ENCODE results near the gene KISS1R. TPM values are rescaled to one million over a fixed set of nuclear protein-coding genes. Genes with fewer than 3 reads are reported as not detected.

The KISS1R gene
- total and polyA plus RNA-seq, 2 donors (not counting 1 experiment from before 2014, with no cell fraction given), result not detected

- peaks cover 16% of the 10 kb centered on the region for H3K36me3 ChIP-seq (ENCODE audit: control insufficient read depth, insufficient read depth, low read length)
- H3K27me3 ChIP-seq (ENCODE audit: control insufficient read depth, insufficient read depth, low read length), result no peaks in the 10 kb centered on the region
- H3K4me1 ChIP-seq (ENCODE audit: control insufficient read depth, extremely low read depth, insufficient read depth, low read length), result peaks cover 27% of the 10 kb centered on the region
- no peak for TF ChIP-seq CTCF (conservative IDR thresholded peaks at IDR 0.05 in 1 of 2, IDR thresholded peaks at IDR 0.05 in 1 of 2; ENCODE audit: low read depth in 1 of 2, low read length in 2 of 2)
- TF ChIP-seq EZH2 (IDR thresholded peaks at IDR 0.05; ENCODE audit: low read length, missing control alignments), result no peak
- peak overlapping the region in 2 of 4 experiments; percentile 14 to 44 for H3K4me3 ChIP-seq (replicated peaks in 1 of 4; ENCODE audit: control extremely low read depth in 1 of 4, insufficient read depth in 1 of 4, low read depth in 3 of 4, low read length in 4 of 4)
- H3K27ac ChIP-seq (ENCODE audit: insufficient read depth, low read length), result peak overlapping the region; percentile 90
- H3K79me2 ChIP-seq (ENCODE audit: control insufficient read depth, insufficient read depth, low read length), result peaks cover 51% of the 10 kb centered on the region
- H3K9ac ChIP-seq (ENCODE audit: insufficient read depth, low read length), result peak overlapping the region; percentile 48
- H3K4me2 ChIP-seq (ENCODE audit: extremely low read depth, insufficient read depth, low read length), result peak overlapping the region; percentile 54
- peak; percentile 93 to 94 for DNase-seq (ENCODE audit: low read depth in 2 of 2)
- H4K20me1 ChIP-seq (ENCODE audit: control insufficient read depth, extremely low read depth, insufficient read depth, low read length), result no peaks in the 10 kb centered on the region
- H3K9me3 ChIP-seq (ENCODE audit: control insufficient read depth, insufficient read depth, low read depth, low read length), result no peaks in the 10 kb centered on the region
- H2AFZ ChIP-seq (ENCODE audit: low read length), result no peak overlapping the region
Measured at GRCh38 chr19:932648-933552, 15.8 kb downstream of the KISS1R start.

- peak overlapping the region; percentile 5 for H3K9ac ChIP-seq (ENCODE audit: insufficient read depth, low read length)
- H3K4me2 ChIP-seq (ENCODE audit: extremely low read depth, insufficient read depth, low read length), result peak overlapping the region; percentile 7
- peak overlapping the region; percentile 90 for H3K27ac ChIP-seq (ENCODE audit: insufficient read depth, low read length)
Measured at GRCh38 chr19:933553-933882, 16.4 kb downstream of the KISS1R start.

More at GRCh38 chr19:933553-933882, 16.4 kb downstream of the KISS1R start:
- H3K9me3 ChIP-seq (ENCODE audit: control insufficient read depth, insufficient read depth, low read depth, low read length), result no peaks in the 10 kb centered on the region
- H4K20me1 ChIP-seq (ENCODE audit: control insufficient read depth, extremely low read depth, insufficient read depth, low read length), result no peaks in the 10 kb centered on the region
- peak overlapping the region in 1 of 4 experiments; percentile 40 for H3K4me3 ChIP-seq (replicated peaks in 1 of 4; ENCODE audit: control extremely low read depth in 1 of 4, insufficient read depth in 1 of 4, low read depth in 3 of 4, low read length in 4 of 4)
- H3K36me3 ChIP-seq (ENCODE audit: control insufficient read depth, insufficient read depth, low read length), result peaks cover 14% of the 10 kb centered on the region
- no peak for DNase-seq (ENCODE audit: low read depth in 2 of 2)
- H2AFZ ChIP-seq (ENCODE audit: low read length), result no peak overlapping the region
- H3K4me1 ChIP-seq (ENCODE audit: control insufficient read depth, extremely low read depth, insufficient read depth, low read length), result peaks cover 26% of the 10 kb centered on the region
- peaks cover 51% of the 10 kb centered on the region for H3K79me2 ChIP-seq (ENCODE audit: control insufficient read depth, insufficient read depth, low read length)
- H3K27me3 ChIP-seq (ENCODE audit: control insufficient read depth, insufficient read depth, low read length), result no peaks in the 10 kb centered on the region
- no peak for TF ChIP-seq EZH2 (IDR thresholded peaks at IDR 0.05; ENCODE audit: low read length, missing control alignments)
- TF ChIP-seq CTCF (conservative IDR thresholded peaks at IDR 0.05 in 1 of 2, IDR thresholded peaks at IDR 0.05 in 1 of 2; ENCODE audit: low read depth in 1 of 2, low read length in 2 of 2), result no peak

Data from fibroblast of lung (primary cell).